OCI-LY1 (cell line): ENCODE data around the gene CCDC117.

ENCODE experiments used
- H2AFZ ChIP-seq: fragments of 200-600 bp; sonication (generic), shearing (Covaris generic); 2 replicates; pipeline ENCODE4 v1.6.0; 2014; ENCODE audit warnings: antibody characterized with exemption, mild to moderate bottlenecking, low read length
- H3F3A ChIP-seq: fragments of 200-600 bp; sonication (generic), shearing (Covaris generic); 2 replicates; pipeline ENCODE4 v1.6.0; 2014; ENCODE audit warnings: mild to moderate bottlenecking, antibody characterized with exemption, low read length, moderate library complexity; ENCODE audit not compliant: insufficient read depth
- H3K27ac ChIP-seq: fragments of 200-600 bp; sonication (generic); 2 replicates; pipeline ENCODE4 v1.5.1; 2014; ENCODE audit warnings: low read length, mixed run types, mild to moderate bottlenecking, low read depth; ENCODE audit not compliant: poor library complexity, severe bottlenecking
- H3K27me3 ChIP-seq: fragments of 200-600 bp; sonication (generic); 2 replicates; pipeline ENCODE4 v1.6.0; 2014; ENCODE audit warnings: antibody characterized with exemption, mild to moderate bottlenecking, low read length, moderate library complexity; ENCODE audit not compliant: insufficient read depth
- H3K36me3 ChIP-seq: fragments of 200-600 bp; sonication (generic); 2 replicates; pipeline ENCODE4 v1.6.1; 2014; ENCODE audit warnings: mild to moderate bottlenecking, antibody characterized with exemption, low read length, moderate library complexity, mixed read lengths; ENCODE audit not compliant: insufficient read depth
- H3K4me1 ChIP-seq: fragments of 200-600 bp; sonication (generic); 2 replicates; pipeline ENCODE4 v1.5.1; 2014; ENCODE audit warnings: mild to moderate bottlenecking, low read length, moderate library complexity; ENCODE audit not compliant: insufficient read depth, severe bottlenecking
- H3K4me2 ChIP-seq: fragments of 200-600 bp; sonication (generic), shearing (Covaris generic); 2 replicates; pipeline ENCODE4 v1.6.1; 2014; ENCODE audit warnings: low read length
- H3K4me3 ChIP-seq: fragments of 200-600 bp; sonication (generic); 2 replicates; pipeline ENCODE4 v1.5.1; 2014; ENCODE audit warnings: low read length, low read depth, mild to moderate bottlenecking, mixed read lengths; ENCODE audit not compliant: poor library complexity, severe bottlenecking
- H3K79me2 ChIP-seq: fragments of 200-600 bp; shearing (Covaris generic); 2 replicates; pipeline ENCODE4 v1.6.1; 2016; ENCODE audit warnings: mixed run types, low read length, mixed read lengths; ENCODE audit not compliant: insufficient read depth
- H3K9ac ChIP-seq: fragments of 200-600 bp; sonication (generic), shearing (Covaris generic); 2 replicates; pipeline ENCODE4 v1.6.1; 2014; ENCODE audit warnings: mild to moderate bottlenecking, low read length, mixed read lengths
- H3K9me2 ChIP-seq: fragments of 200-600 bp; sonication (generic), shearing (Covaris generic); 2 replicates; pipeline ENCODE4 v1.6.1; 2014; ENCODE audit warnings: low read depth, mild to moderate bottlenecking, low read length, mixed read lengths
- H3K9me3 ChIP-seq: fragments of 200-600 bp; shearing (Covaris generic); 2 replicates; pipeline ENCODE4 v1.6.1; 2014; ENCODE audit warnings: low read length, mixed read lengths
- H4K20me1 ChIP-seq: fragments of 200-600 bp; sonication (generic), shearing (Covaris generic); 2 replicates; pipeline ENCODE4 v1.6.0; 2016; ENCODE audit warnings: mild to moderate bottlenecking, low read length; ENCODE audit not compliant: insufficient read depth
- CTCF ChIP-seq: fragments of 200-600 bp; sonication (generic), shearing (Covaris generic); IDR thresholded peaks from 2 replicates; pipeline ENCODE4 v1.5.1; 2017; ENCODE audit warnings: mild to moderate bottlenecking, antibody characterized with exemption, low read length, moderate library complexity, mixed read lengths
- EZH2 ChIP-seq: fragments of 200-600 bp; sonication (generic), shearing (Covaris generic); IDR thresholded peaks from 2 replicates; pipeline ENCODE4 v1.8.0; 2017; ENCODE audit warnings: borderline replicate concordance, mixed run types, mild to moderate bottlenecking, antibody characterized with exemption, low read length, moderate library complexity, mixed read lengths

Gene CCDC117

GRCh38 chr22:28766628-28767027 lies 5.9 kb upstream of the CCDC117 start:
- Histone ChIP-seq H2AFZ (no peak overlapping the region), H3K27ac (no peak overlapping the region), H3K79me2 (no peaks in the 10 kb centered on the region), H3F3A (no peaks in the 10 kb centered on the region), H3K36me3 (no peaks in the 10 kb centered on the region), H4K20me1 (no peaks in the 10 kb centered on the region), H3K4me1 (no peaks in the 10 kb centered on the region), H3K9me3 (peaks cover 7% of the 10 kb centered on the region; the same call in 1 of the 2 replicates), H3K4me2 (no peak overlapping the region), H3K9me2 (no peaks in the 10 kb centered on the region), H3K4me3 (no peak overlapping the region), H3K9ac (no peak overlapping the region), H3K27me3 (no peaks in the 10 kb centered on the region; the same call in 1 of the 2 replicates)
- no peak for TF ChIP-seq EZH2
- TF ChIP-seq CTCF, result no peak

GRCh38 chr22:28768701-28769393 lies 3.6 kb upstream of the CCDC117 start:
- no peak for TF ChIP-seq EZH2
- no peak for TF ChIP-seq CTCF
- H3K9me2 ChIP-seq, result no peaks in the 10 kb centered on the region
- H3K4me2 ChIP-seq, result no peak overlapping the region

GRCh38 chr22:28769394-28770085 lies 3.0 kb upstream of the CCDC117 start:
- Histone ChIP-seq H3F3A (no peaks in the 10 kb centered on the region), H3K27me3 (no peaks in the 10 kb centered on the region; the same call in 1 of the 2 replicates), H3K9ac (no peak overlapping the region), H3K27ac (no peak overlapping the region), H3K36me3 (peaks cover 3% of the 10 kb centered on the region), H3K9me3 (peaks cover 7% of the 10 kb centered on the region; the same call in 1 of the 2 replicates), H3K4me2 (no peak overlapping the region), H3K9me2 (no peaks in the 10 kb centered on the region), H4K20me1 (no peaks in the 10 kb centered on the region), H3K4me1 (peaks cover 11% of the 10 kb centered on the region), H2AFZ (no peak overlapping the region), H3K4me3 (no peak overlapping the region), H3K79me2 (peaks cover 9% of the 10 kb centered on the region)
- no peak for TF ChIP-seq EZH2
- no peak for TF ChIP-seq CTCF

More at GRCh38 chr22:28768701-28769393, 3.6 kb upstream of the CCDC117 start:
- no peaks in the 10 kb centered on the region for H3F3A ChIP-seq
- H3K27ac ChIP-seq, result no peak overlapping the region
- no peak overlapping the region for H2AFZ ChIP-seq
- H4K20me1 ChIP-seq, result no peaks in the 10 kb centered on the region
- peaks cover 8% of the 10 kb centered on the region for H3K79me2 ChIP-seq
- H3K27me3 ChIP-seq, result no peaks in the 10 kb centered on the region; the same call in 1 of the 2 replicates
- no peaks in the 10 kb centered on the region for H3K36me3 ChIP-seq
- no peak overlapping the region for H3K9ac ChIP-seq
- no peak overlapping the region for H3K4me3 ChIP-seq
- H3K4me1 ChIP-seq, result peaks cover 6% of the 10 kb centered on the region
- peaks cover 7% of the 10 kb centered on the region; the same call in 1 of the 2 replicates for H3K9me3 ChIP-seq
